Measurements from ENCODE around the gene ADAMTS9. TPM values are rescaled to one million over a fixed set of nuclear protein-coding genes. Genes with fewer than 3 reads are reported as not detected.

The ADAMTS9 gene
- total RNA-seq, 1 donor from 2014 or later: 11.7 TPM

DNA sequence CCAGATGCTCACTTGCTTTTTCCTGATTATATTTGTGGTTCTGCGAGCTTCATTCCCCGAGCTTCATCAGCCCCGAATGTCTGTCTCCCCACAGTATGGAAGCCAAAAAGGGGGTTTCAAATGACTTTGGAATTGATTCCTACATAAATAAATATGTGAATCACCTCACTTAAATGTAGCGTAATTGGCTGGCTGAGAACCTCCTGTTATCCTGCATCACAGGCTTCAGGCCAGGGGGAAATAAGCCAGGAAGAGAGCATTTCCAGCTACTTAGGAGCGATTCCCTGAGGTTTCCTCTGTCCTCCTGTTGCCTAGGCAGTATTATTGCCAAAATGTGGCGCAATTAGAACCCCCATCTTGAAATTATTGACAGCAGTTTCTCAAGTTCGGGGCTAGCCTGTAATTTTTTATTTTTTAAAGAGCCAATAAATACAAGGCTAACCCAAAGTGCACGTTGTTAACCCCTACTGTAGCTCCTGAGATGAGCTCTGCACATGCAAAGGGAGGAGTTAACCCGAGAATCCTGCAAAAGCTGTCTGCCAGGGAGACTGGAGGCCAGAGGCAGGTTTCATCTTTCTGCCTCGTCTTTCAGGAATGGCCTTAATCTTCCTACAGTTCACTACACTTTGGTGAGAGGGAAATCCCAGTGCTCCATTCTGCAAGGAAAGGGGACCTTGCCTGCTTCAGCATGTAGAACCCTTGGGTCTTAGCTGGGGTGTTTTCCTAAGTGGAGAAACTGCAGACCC lies 148.2 kb downstream of the ADAMTS9 start:
- no peaks in the 10 kb centered on the region for H3K27me3 ChIP-seq (ENCODE audit: low read depth)
- ATAC-seq (no peak), DNase-seq (no peak)
- intact Hi-C loops (cut with DNase I): no loop called here
- no peak overlapping the region for H3K4me3 ChIP-seq
- no peak overlapping the region for H3K27ac ChIP-seq
- no peaks in the 10 kb centered on the region for H3K9me3 ChIP-seq
- TF ChIP-seq, protein P1, sequence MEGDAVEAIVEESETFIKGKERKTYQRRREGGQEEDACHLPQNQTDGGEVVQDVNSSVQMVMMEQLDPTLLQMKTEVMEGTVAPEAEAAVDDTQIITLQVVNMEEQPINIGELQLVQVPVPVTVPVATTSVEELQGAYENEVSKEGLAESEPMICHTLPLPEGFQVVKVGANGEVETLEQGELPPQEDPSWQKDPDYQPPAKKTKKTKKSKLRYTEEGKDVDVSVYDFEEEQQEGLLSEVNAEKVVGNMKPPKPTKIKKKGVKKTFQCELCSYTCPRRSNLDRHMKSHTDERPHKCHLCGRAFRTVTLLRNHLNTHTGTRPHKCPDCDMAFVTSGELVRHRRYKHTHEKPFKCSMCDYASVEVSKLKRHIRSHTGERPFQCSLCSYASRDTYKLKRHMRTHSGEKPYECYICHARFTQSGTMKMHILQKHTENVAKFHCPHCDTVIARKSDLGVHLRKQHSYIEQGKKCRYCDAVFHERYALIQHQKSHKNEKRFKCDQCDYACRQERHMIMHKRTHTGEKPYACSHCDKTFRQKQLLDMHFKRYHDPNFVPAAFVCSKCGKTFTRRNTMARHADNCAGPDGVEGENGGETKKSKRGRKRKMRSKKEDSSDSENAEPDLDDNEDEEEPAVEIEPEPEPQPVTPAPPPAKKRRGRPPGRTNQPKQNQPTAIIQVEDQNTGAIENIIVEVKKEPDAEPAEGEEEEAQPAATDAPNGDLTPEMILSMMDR (IDR thresholded peaks at IDR 0.05): no peak
- H3K4me1 ChIP-seq: peaks cover 9% of the 10 kb centered on the region
- peaks cover 23% of the 10 kb centered on the region for H3K36me3 ChIP-seq

DNA sequence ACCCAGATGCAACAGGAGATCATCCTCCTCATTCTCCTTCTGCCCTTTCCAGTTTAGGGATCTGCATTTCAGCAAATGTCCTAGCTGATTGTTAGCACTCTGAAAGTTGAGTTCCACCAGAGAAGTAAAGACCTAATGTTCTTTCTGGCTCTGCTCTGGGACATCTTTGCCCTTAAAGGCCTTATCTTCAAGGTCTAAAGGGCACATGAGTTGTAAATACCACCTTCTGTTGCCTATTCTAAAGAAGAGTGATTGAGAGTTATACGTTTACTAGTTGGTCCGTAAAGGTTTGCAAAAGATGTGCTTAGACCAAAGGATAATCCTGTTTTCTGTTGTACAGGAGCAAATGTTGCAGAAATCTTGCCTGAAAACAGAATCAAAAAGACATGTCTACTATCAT lies 151.6 kb downstream of the ADAMTS9 start:
- intact Hi-C loops (cut with DNase I): no loop called here
- Histone ChIP-seq H3K4me3 (no peak overlapping the region), H3K27me3 (ENCODE audit: low read depth) (no peaks in the 10 kb centered on the region), H3K27ac (no peak overlapping the region), H3K36me3 (peaks cover 13% of the 10 kb centered on the region), H3K9me3 (no peaks in the 10 kb centered on the region), H3K4me1 (peaks cover 21% of the 10 kb centered on the region)
- DNase-seq (no peak), ATAC-seq (no peak)
- TF ChIP-seq, protein P1 (IDR thresholded peaks at IDR 0.05): no peak

DNA sequence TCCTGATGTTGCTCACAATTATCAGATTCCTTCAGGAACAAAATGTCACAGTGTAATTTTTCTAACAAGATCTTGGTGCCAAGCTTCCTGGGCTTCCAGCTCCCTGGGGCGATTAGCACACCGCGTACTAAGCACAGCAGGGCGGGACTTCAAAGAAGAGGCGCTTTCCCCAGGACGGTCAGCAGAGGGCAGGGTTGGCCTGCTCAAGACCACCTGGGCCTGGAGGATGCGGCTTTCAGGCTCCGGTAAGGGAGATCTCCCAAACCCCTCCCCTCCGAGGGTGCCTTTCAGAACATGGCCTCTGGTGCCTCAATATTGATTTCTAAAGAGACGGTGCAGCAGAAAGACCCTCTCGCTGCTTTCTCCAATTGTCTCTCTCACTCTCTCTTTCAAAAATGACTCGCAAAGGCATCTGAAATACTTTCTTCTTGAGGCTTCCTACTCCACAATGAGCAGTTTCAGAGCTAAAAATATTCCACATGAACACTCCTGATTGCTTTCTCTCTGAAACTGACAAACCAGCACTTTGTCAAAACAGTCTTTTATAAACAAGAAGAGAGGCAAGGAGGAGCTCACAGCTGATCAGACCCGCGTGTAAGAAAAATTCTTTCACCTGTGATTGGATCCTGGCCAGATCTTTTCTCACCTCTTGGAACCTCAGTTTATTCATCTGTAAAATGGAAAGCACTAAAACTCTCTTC lies 154.0 kb downstream of the ADAMTS9 start:
- no peaks in the 10 kb centered on the region for H3K27me3 ChIP-seq (ENCODE audit: low read depth)
- TF ChIP-seq, protein P1 (IDR thresholded peaks at IDR 0.05): peak; percentile 82
- DNase-seq (peak; percentile 83), ATAC-seq (peak; percentile 95 to 97)
- H3K36me3 ChIP-seq: peaks cover 3% of the 10 kb centered on the region
- no peak overlapping the region for H3K4me3 ChIP-seq
- peaks cover 12% of the 10 kb centered on the region for H3K4me1 ChIP-seq
- H3K27ac ChIP-seq: peak overlapping the region; percentile 38
- H3K9me3 ChIP-seq: no peaks in the 10 kb centered on the region
- intact Hi-C loops (cut with DNase I): no loop called here

DNA sequence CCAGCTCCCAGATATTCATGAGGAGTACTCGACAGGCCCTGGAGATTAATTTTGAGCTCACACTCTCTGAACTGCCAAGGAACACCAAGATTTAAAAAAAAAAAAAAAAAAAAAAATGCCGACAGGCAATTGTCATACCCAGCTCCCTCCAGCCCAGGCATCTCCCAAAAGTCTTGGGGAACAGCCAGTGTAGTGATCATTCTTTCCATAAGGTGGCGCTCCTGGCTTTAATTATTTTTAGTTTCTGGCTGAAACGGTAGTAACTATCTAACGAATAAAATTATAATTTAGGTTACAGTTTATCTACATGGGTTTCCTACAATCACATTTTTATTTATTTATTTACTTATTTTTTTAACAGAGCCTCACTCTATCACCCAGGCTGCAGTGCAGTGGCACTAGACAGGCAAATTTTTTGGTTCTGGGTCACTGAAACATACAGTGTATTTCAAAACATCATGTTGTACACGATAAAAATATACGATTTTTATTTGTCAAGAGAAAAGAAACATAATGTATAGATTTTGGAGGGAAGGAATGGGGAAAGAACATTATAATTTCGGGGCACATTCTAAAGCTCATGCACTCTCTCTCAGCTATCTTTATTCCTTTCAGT lies 157.3 kb downstream of the ADAMTS9 start:
- H3K36me3 ChIP-seq: no peaks in the 10 kb centered on the region
- H3K4me3 ChIP-seq: no peak overlapping the region
- H3K4me1 ChIP-seq: peaks cover 12% of the 10 kb centered on the region
- DNase-seq (no peak), ATAC-seq (peak; percentile 37 to 53)
- no peak overlapping the region for H3K27ac ChIP-seq
- no peaks in the 10 kb centered on the region for H3K27me3 ChIP-seq (ENCODE audit: low read depth)
- TF ChIP-seq, protein P1 (IDR thresholded peaks at IDR 0.05): peak; percentile 73
- no peaks in the 10 kb centered on the region for H3K9me3 ChIP-seq
- intact Hi-C loops (cut with DNase I): no loop called here

DNA sequence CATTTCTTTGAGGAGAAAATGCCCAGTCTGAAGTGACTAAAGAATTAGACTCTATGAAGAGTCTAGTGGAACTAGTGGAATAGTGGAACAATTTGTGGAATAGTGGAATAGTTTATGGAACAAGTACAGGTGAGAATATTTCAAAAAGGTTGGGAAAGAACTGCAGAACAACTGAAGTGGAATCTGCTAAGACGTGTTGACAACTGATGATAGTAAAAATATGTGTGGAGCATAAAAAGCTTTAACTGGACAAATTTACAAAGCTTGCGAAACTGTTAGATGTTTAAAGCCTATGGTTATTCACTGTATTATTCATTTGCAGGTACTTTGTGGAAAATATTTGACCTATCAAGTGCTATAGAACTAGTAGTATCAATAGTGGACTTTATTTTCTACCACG lies 164.5 kb downstream of the ADAMTS9 start:
- intact Hi-C loops (cut with DNase I): no loop called here
- ATAC-seq: no peak
- TF ChIP-seq, protein P1 (IDR thresholded peaks at IDR 0.05): no peak

More for the DNA sequence above, 164.5 kb downstream of the ADAMTS9 start:
- Histone ChIP-seq H3K36me3 (no peaks in the 10 kb centered on the region), H3K27me3 (ENCODE audit: low read depth) (no peaks in the 10 kb centered on the region), H3K27ac (no peak overlapping the region), H3K9me3 (no peaks in the 10 kb centered on the region), H3K4me3 (no peak overlapping the region), H3K4me1 (no peaks in the 10 kb centered on the region)
- no peak for DNase-seq

Data from lower lobe of right lung (tissue), 2 donors.